Activated T-helper 17 cell treated with anti-CD3 and anti-CD28 coated beads, Interleukin-2, amount 50 U/mL, for 72 hours (primary cell): ENCODE data around the gene FBXW8. TPM values are rescaled to one million over a fixed set of nuclear protein-coding genes. Genes with fewer than 3 reads are reported as not detected.

Experiments
- ATAC-seq: fragments of 150-1000 bp; cut with Tn5 transposase; replicated peaks from 2 replicates; pipeline ENCODE4 v1.10.0; 2021; ENCODE audit warnings: mild to moderate bottlenecking, moderate library complexity
- H3K27ac Mint-ChIP-seq: one replicate; pipeline ENCODE4 v1.8.0; 2022; ENCODE audit warnings: mixed read lengths
- H3K27me3 Mint-ChIP-seq: one replicate; pipeline ENCODE4 v1.8.0; 2022; ENCODE audit warnings: mixed read lengths
- H3K36me3 Mint-ChIP-seq: one replicate; pipeline ENCODE4 v1.8.0; 2022; ENCODE audit warnings: low read depth, mild to moderate bottlenecking, mixed read lengths
- H3K4me1 Mint-ChIP-seq: one replicate; pipeline ENCODE4 v1.8.0; 2022; ENCODE audit warnings: mixed read lengths
- H3K4me3 Mint-ChIP-seq: one replicate; pipeline ENCODE4 v1.8.0; 2022; ENCODE audit warnings: mild to moderate bottlenecking, mixed read lengths
- H3K9me3 Mint-ChIP-seq: one replicate; pipeline ENCODE4 v1.8.0; 2022; ENCODE audit warnings: mixed read lengths
- total RNA-seq, 2 donors: library from RNA; stranded (reverse); gene quantifications; one replicate each; pipeline ENCODE4 v1.2.3, GENCODE V29; 2022

FBXW8 gene
- total RNA-seq, 2 donors from 2014 or later: 2.4 to 8.8 TPM

DNA sequence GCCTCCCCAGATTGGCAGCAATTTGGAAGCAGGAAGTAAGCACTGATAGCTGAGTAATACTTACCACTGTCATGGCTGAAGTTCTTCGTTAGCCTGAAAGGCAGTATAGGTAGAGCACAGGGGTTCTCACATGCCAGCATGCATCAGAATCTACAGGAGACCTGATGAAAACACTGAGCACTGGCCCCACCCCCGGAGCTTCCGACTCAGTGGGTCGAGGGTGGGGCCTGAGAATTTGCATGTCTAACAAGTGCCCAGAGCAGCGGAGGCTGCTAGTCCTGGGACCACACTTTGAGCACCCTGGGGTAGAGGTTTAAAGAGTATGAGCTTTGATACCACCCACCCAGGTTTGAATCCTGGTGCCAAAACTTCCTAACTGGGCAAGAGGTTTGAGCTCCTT, 89.6 kb downstream of the FBXW8 start:
- Mint-ChIP-seq H3K4me1 (no peaks in the 10 kb centered on the region), H3K9me3 (no peaks in the 10 kb centered on the region), H3K27me3 (no peaks in the 10 kb centered on the region), H3K27ac (no peak overlapping the region), H3K4me3 (no peak overlapping the region), H3K36me3 (no peaks in the 10 kb centered on the region)
- no peak for ATAC-seq

DNA sequence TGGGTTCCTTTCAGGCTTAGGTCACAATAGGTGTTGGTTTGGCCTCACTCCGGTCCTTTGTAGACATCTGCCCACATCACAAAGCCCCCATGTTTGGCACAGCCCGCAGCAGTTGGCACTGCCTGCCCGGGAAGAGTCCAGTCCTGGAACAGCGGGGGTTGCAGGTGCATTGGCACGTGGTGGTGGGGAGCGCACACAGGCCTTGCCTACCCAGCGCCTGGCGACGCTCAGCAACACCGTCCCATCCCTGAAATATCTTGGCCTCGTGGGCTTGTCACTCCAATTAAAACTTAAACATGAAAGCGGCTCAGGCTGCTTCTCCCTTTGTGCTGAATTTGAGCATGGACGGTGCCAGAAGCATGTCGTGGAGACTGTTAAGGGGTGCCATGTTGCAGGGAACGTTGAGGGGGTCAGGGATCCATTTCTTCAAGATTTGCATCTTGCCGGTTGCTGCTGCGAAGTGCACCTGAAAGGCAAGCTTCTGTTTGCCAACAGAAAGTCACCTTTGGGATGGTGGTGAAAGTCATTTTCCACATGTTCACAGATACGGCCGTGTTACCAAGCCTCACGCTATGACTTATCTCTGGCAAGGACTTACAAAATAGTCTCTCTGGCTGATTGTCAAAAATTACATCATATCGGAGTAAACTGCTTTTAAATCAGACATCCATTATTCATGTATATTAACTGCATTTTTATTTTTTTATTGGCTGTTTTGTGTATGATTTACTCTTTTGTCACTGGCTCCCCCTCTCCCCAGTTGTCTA, 91.5 kb downstream of the FBXW8 start:
- no peak overlapping the region for H3K27ac Mint-ChIP-seq
- no peaks in the 10 kb centered on the region for H3K27me3 Mint-ChIP-seq
- no peaks in the 10 kb centered on the region for H3K36me3 Mint-ChIP-seq
- no peaks in the 10 kb centered on the region for H3K9me3 Mint-ChIP-seq
- H3K4me1 Mint-ChIP-seq: no peaks in the 10 kb centered on the region
- no peak for ATAC-seq
- H3K4me3 Mint-ChIP-seq: no peak overlapping the region

DNA sequence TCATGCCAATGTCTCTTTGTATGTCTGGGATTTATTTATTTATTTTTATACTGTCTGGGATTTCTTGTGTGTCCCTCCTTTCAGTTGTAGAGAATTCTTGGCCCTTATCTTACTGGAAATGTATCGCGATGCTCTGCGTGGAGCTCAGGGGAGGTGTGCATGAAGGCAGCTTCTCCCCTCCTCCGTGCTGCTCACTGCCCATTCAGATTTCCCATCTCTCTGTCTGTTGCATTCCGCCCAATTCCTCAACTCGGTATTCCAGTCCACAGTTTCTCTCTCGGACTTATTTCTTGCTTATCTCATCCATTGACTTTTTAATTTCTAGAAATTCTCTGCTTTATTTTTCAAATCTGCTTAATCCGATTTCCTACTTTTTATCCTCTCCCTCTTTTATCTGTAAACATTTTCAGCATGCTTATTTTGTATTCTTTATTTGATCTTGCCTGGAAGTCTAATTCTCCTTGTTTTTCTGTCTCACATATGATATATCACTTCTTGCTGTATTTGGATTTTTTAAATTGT, 93.2 kb downstream of the FBXW8 start:
- H3K27ac Mint-ChIP-seq: no peak overlapping the region
- no peak for ATAC-seq
- H3K27me3 Mint-ChIP-seq: no peaks in the 10 kb centered on the region
- no peaks in the 10 kb centered on the region for H3K4me1 Mint-ChIP-seq
- no peak overlapping the region for H3K4me3 Mint-ChIP-seq
- no peaks in the 10 kb centered on the region for H3K9me3 Mint-ChIP-seq
- H3K36me3 Mint-ChIP-seq: no peaks in the 10 kb centered on the region

DNA sequence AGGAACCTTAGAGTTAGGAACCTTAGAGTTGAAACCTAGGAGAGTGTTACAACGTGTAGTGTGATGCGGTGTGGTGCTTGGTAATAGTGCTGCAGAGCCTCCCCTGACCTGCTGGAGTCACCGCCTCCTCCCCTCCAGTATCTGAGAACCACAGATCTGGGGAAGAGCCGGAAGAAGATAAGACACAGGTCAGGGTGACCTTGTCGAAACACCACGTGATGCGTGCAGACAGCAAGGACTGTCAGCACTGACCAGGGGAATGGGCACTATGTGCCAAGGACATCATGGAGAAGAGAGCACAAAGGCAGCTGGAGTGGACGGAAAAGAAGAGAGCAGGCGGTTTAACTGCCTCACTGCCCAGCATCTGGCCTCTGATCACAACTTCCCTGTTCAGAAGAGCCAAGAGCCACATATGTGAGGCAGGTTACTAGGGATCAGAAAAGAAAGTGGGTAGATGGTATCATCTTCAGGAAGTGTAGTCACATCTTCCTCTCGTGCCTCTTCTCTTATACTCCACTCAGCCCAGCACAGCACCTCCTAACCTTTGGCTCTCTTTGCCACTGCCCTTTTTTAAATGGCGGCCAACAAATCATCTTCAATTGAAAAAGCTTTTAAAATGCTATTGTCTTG, 94.8 kb downstream of the FBXW8 start:
- H3K27me3 Mint-ChIP-seq: no peaks in the 10 kb centered on the region
- no peak for ATAC-seq
- peaks cover 6% of the 10 kb centered on the region for H3K36me3 Mint-ChIP-seq
- H3K4me1 Mint-ChIP-seq: no peaks in the 10 kb centered on the region
- no peak overlapping the region for H3K4me3 Mint-ChIP-seq
- H3K27ac Mint-ChIP-seq: no peak overlapping the region
- no peaks in the 10 kb centered on the region for H3K9me3 Mint-ChIP-seq

DNA sequence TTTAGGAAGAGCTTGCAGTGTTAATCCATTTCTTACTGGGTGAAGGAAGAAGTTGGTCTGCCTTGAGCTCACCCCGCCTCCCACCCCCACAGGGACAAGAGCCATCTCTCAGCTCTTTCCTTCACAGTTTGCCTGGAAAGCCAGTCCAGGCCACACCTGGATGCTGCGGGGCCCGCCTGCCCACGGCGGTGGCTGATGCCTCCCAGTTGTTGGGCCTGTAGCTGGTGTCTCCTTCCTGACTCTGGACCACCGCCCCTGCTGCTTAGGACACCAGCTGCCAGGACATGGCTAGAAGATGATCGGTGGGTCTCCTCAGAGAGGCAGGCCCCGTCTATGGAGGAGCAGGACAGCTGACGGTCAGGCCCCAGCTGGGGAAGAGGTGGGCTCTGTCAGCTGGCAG, 95.6 kb downstream of the FBXW8 start:
- Mint-ChIP-seq H3K27ac (no peak overlapping the region), H3K9me3 (no peaks in the 10 kb centered on the region), H3K4me1 (no peaks in the 10 kb centered on the region), H3K27me3 (no peaks in the 10 kb centered on the region), H3K36me3 (peaks cover 8% of the 10 kb centered on the region), H3K4me3 (no peak overlapping the region)
- ATAC-seq: no peak

DNA sequence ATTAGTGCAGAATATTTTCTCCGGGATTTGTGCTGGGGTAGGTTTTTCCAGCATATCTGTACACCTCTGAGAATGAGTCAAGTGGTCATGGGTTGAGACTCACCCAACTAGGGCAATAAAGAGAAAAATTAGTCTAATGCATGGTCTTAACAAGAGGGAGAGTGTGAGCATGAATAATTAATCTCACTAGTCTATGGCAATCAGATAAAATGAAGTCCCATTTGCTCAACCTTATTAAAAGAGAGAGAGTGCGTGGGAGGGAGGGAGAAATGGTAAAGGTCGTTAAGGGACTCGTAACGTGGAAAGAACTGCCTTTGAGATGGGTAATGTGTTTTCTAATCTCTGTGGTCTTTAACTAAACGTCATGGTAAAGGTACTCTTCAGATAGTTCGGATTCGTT, 96.8 kb downstream of the FBXW8 start:
- ATAC-seq: no peak
- Mint-ChIP-seq H3K27ac (no peak overlapping the region), H3K36me3 (peaks cover 21% of the 10 kb centered on the region), H3K4me3 (no peak overlapping the region), H3K9me3 (no peaks in the 10 kb centered on the region), H3K4me1 (no peaks in the 10 kb centered on the region), H3K27me3 (no peaks in the 10 kb centered on the region)

DNA sequence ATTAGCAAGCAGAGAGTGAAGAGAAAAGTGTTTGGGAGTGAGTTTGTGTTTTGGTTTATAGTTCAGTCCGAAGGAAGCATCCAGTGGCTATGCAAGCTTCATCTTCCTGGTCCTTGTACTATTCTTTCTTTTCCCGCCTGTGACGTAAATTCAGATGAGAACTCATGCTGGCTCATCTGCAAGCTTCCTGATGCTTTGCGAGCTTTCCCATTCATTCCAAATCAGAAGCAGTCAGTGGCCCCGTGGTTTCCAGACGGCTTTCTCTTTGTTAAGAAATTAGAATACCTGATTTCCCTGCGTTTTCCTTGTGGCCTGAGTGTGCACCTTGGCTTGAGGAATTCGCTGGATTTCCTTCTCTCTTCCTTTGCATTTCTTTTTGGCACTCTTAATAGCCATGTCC, 99.0 kb downstream of the FBXW8 start:
- Mint-ChIP-seq H3K4me1 (no peaks in the 10 kb centered on the region), H3K36me3 (peaks cover 40% of the 10 kb centered on the region), H3K9me3 (peaks cover 7% of the 10 kb centered on the region), H3K27me3 (no peaks in the 10 kb centered on the region), H3K27ac (no peak overlapping the region), H3K4me3 (no peak overlapping the region)
- ATAC-seq: no peak

DNA sequence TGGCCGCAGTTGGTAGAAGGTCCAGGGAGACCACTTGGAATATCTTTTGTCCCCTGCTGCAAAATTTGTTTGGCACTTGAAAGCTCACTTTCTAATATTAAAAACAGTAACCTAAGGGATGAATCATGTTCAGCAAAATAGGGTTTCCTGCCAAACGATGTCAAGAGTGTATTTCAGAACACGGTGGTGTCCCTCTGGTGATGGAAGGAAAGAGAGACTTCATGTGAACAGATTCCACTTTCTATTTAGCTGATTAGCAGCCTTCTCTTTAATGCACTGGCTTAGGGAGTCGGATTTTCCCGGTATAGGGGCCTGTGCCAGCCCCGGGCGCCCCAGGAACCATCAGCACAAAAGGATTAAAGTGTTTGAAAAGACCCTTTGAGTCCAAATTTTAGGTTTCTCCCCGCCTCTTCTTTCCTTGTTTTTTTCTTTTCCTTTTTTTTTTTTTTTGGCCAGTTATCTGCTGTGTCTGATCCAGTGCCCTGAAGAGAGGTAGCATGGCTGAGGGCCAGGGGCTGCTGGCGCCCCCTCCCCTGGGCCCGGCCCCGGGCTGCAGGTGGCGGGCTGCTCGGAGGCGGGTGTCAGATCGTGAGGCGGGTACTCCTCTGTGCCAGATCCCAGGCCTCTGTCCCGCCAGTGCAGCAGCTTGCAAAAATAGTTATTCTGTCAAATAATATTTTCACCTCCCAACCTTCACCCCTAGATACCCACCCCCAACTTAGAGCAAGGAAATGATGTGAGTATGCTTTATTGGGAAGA, 100.1 kb downstream of the FBXW8 start:
- no peak for ATAC-seq
- H3K4me1 Mint-ChIP-seq: no peaks in the 10 kb centered on the region
- H3K27ac Mint-ChIP-seq: no peak overlapping the region
- H3K4me3 Mint-ChIP-seq: no peak overlapping the region
- peaks cover 51% of the 10 kb centered on the region for H3K36me3 Mint-ChIP-seq
- no peaks in the 10 kb centered on the region for H3K27me3 Mint-ChIP-seq
- H3K9me3 Mint-ChIP-seq: peaks cover 8% of the 10 kb centered on the region

DNA sequence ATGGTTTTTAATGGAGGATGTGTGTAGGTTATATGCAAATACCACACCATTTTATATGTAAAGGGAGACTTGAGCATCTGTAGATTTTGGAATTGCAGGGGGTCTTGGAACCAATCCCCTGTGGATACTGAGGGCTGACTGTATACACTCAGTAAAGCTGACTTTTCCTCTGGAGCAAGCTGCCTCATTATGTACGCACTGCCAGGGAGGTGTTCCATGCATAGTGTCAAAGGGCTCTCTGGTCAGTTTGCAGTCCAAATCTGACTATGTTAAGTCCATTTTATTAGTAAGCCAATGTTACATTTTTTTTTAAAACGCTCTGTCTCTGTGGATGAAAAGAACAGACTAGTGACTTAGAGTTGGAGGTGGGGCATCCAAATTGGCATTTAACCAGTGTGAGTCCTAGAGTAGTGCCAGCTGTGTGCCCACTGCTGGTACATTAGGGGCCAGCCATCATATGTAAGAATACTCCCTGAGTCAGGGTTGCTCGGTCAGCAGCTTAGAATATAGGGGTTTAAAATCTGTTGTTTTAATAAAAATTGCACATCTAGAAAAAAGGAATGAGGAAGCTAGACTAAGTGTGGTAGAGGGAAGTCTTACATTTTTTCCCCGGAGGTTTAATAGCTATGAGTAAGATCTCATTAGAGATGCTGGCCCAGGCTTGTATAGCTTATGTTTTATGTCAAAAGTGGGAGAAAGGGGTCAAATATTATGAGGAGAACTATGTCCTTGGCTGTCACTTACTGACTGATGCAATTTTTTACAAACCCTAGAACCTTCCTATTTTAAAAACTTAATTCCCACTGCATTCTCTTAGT, 101.4 kb downstream of the FBXW8 start:
- Mint-ChIP-seq H3K4me1 (no peaks in the 10 kb centered on the region), H3K27me3 (no peaks in the 10 kb centered on the region), H3K9me3 (peaks cover 8% of the 10 kb centered on the region), H3K27ac (no peak overlapping the region), H3K36me3 (peaks cover 61% of the 10 kb centered on the region), H3K4me3 (no peak overlapping the region)
- ATAC-seq: no peak

DNA sequence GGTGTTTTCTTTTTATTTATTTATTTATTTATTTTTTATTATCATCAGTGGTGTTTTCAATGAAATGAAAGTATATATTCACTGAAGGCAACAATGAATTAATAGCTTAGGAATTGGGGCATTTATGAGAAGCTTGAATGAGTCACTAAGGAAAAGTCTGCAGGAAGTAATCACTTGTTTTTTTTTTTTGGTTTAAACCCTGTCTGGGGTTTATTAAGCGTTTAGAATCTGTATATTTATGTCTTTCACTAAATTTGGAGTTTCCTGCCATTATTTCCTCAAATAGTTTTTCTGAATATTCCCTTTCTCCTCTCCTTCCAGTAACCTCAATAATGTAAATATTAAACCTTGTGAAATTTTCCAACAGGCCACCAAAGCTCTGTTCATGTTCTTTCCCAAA, 103.0 kb downstream of the FBXW8 start:
- peaks cover 61% of the 10 kb centered on the region for H3K36me3 Mint-ChIP-seq
- H3K27me3 Mint-ChIP-seq: no peaks in the 10 kb centered on the region
- H3K4me1 Mint-ChIP-seq: no peaks in the 10 kb centered on the region
- H3K4me3 Mint-ChIP-seq: no peak overlapping the region
- no peak overlapping the region for H3K27ac Mint-ChIP-seq
- ATAC-seq: no peak
- H3K9me3 Mint-ChIP-seq: peaks cover 8% of the 10 kb centered on the region

DNA sequence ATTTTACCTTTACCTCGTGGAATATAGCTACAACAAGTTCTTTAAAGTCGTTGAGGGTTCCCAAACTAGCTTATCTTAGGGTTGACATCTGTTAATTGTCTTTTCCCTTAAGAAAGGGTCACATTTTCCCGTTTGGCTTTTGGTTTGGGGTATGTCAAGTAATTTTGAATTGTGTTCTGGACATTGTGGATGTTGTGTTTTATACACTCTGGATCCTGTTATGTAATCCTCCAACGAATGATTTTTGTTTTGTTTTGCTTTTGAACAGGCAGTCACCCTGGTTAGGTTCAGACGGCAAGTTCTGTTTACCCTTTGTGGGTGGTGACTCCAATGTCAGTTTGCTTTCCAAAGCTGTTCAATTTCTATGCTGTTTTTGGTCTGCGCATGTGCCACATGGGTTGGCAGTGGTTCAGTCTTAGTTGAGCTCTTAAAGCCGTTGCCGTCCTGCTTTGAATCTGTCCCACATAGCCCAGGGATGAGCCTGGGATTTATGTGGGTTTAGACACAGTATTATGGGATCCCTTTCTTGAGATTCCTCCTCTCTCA, 103.7 kb downstream of the FBXW8 start:
- no peak for ATAC-seq
- Mint-ChIP-seq H3K36me3 (peaks cover 61% of the 10 kb centered on the region), H3K9me3 (peaks cover 8% of the 10 kb centered on the region), H3K4me3 (no peak overlapping the region), H3K27ac (no peak overlapping the region), H3K27me3 (no peaks in the 10 kb centered on the region), H3K4me1 (no peaks in the 10 kb centered on the region)

DNA sequence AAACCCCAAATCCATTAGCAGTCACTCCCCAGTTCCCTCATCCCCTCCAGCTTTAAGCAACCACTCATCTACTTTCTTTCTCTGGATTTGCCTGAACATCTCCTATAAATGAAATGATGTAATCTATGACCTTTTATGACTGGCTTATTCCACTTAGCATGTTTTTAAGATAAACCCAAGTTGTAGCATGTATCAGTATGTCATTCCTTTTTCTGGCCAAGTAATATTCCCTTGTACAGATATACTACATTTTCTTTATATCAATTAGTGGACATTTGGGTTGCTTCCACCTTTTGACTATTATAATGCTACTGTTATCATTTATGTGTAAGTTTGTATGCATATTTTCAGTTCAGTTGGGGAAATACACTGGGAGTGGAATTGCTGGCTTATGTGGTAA, 105.1 kb downstream of the FBXW8 start:
- Mint-ChIP-seq H3K4me1 (no peaks in the 10 kb centered on the region), H3K9me3 (peaks cover 8% of the 10 kb centered on the region), H3K36me3 (peaks cover 59% of the 10 kb centered on the region), H3K4me3 (no peak overlapping the region), H3K27ac (no peak overlapping the region), H3K27me3 (no peaks in the 10 kb centered on the region)
- no peak for ATAC-seq

DNA sequence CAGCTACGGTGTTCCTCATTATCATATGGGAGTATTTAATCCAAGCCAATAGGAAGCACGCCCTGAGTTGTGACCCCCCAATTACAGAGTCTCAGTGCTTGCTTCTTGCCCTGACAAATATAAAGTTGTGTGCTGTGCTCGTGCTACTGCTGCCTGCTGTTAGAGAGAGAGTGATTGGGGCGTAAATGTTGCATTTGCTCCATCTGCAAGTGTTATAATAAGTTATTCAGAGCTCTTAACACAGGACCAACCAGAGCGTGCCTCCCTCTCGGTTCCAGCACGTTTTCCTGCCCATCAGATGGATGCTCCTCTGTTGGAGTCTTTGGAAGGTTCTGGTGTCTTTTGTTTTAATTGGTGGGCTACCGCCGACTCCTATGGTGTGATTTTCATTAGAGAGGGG, 107.1 kb downstream of the FBXW8 start:
- peaks cover 49% of the 10 kb centered on the region for H3K36me3 Mint-ChIP-seq
- no peak overlapping the region for H3K4me3 Mint-ChIP-seq
- H3K27me3 Mint-ChIP-seq: no peaks in the 10 kb centered on the region
- peaks cover 8% of the 10 kb centered on the region for H3K9me3 Mint-ChIP-seq
- H3K27ac Mint-ChIP-seq: no peak overlapping the region
- no peaks in the 10 kb centered on the region for H3K4me1 Mint-ChIP-seq
- ATAC-seq: no peak

DNA sequence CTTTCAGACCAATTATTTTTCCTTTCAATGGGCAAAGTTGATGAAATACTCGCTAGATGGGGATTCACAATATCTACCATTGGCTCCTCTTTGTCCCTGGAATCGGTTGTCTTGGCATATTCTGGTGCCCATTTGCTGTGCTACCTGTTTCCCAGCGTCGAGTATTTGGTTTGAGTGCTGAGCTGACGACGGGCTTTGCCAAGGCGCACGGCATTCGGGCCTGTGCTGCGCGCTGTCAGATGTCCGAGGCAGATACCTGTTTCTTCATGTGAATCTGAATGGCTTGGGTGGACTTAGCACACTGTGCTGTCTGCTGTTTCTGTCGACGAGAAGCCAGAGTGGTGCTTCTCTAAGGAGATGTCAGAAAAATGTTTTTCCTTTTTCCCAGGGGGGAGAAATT, 107.5 kb downstream of the FBXW8 start:
- Mint-ChIP-seq H3K9me3 (peaks cover 8% of the 10 kb centered on the region), H3K27me3 (no peaks in the 10 kb centered on the region), H3K4me3 (no peak overlapping the region), H3K4me1 (no peaks in the 10 kb centered on the region), H3K27ac (no peak overlapping the region), H3K36me3 (peaks cover 45% of the 10 kb centered on the region)
- ATAC-seq: no peak
